Measurements from ENCODE around the gene ARHGAP10.

Gene ARHGAP10

DNA sequence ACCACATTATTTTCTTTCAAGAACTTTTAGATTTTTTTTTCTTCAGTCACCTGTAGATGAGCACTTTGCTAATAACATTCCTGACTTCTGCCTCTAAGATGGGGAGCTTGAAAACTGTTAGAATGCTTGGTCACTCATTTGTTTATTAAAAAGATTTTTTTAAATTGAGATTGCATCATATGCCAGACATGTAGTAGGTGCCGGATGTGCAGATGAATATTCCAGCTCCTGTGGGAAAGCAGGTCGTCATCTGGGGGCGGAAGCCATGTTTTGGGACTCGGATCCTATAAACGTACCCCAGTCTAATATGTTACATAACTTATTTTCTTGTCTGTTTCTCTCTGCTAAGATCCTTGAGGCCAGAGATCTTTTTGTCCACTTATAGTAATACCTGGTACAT is 236.8 kb downstream of the ARHGAP10 start:
- H3K4me3 ChIP-seq (ENCODE audit: low read depth, low read length): no peak overlapping the region
- TF ChIP-seq, protein P1, sequence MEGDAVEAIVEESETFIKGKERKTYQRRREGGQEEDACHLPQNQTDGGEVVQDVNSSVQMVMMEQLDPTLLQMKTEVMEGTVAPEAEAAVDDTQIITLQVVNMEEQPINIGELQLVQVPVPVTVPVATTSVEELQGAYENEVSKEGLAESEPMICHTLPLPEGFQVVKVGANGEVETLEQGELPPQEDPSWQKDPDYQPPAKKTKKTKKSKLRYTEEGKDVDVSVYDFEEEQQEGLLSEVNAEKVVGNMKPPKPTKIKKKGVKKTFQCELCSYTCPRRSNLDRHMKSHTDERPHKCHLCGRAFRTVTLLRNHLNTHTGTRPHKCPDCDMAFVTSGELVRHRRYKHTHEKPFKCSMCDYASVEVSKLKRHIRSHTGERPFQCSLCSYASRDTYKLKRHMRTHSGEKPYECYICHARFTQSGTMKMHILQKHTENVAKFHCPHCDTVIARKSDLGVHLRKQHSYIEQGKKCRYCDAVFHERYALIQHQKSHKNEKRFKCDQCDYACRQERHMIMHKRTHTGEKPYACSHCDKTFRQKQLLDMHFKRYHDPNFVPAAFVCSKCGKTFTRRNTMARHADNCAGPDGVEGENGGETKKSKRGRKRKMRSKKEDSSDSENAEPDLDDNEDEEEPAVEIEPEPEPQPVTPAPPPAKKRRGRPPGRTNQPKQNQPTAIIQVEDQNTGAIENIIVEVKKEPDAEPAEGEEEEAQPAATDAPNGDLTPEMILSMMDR (IDR thresholded peaks at IDR 0.05; ENCODE audit: borderline replicate concordance, insufficient read depth, low read depth, low read length): no peak

DNA sequence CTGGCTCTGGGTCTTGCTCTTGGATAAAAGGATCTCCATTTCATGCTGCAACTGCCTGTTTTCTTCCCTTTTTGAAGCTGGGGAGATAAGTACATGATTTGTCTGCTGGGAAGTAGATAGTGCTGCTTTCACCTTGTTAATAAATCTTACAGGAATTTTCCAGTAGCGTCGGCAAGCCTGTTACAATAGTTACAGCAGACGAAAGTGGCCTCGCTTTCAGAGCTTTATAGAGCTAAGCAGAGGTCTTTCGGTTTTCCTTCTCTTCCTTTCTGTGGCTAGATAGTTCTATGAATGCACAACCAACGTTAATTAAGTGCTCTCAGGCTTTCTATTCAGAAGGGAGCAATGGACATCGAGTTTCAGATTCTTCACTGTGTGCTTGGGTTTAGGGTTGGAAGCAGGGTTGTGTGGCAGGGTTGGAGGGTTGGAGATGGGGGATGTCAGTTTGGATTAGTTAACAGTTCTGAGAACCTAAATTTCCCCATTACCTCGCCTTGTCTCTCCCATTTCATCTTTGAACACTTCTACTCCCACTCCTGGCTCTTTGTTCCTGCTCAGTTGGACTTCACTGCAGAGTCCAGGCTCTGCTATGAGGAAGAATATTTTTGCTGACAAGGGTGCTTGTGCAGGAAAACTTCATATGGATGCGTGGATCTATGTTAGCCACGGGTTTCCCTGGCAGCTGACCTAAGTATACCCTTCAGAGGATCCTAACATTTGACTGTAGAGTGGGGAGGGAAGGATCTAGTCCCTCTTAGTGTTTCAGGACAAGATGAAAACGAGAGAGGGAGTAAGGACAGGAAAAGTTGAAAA is 237.9 kb downstream of the ARHGAP10 start:
- TF ChIP-seq, protein P1 (IDR thresholded peaks at IDR 0.05; ENCODE audit: borderline replicate concordance, insufficient read depth, low read depth, low read length): no peak
- H3K4me3 ChIP-seq (ENCODE audit: low read depth, low read length): no peak overlapping the region

DNA sequence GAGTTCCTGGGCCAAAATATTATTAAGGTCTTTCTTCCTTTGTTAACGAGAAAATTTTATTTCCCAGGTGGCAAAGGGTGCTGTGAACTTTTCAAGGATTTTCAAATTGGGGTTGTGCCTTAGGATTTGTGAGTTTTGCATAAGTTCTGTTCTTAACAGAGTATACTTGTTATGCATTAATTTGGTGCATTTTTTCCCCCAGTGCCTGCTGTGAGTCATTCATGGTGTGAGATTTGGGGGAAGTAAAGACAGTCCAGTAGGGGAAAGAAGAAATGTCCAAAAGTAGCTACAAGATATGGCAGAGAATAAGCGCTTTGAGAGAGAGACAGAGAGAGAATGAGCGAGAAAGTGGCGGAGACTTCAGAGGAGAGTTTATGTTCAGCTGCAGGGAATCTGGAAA is 239.2 kb downstream of the ARHGAP10 start:
- TF ChIP-seq, protein P1 (IDR thresholded peaks at IDR 0.05; ENCODE audit: borderline replicate concordance, insufficient read depth, low read depth, low read length): no peak

DNA sequence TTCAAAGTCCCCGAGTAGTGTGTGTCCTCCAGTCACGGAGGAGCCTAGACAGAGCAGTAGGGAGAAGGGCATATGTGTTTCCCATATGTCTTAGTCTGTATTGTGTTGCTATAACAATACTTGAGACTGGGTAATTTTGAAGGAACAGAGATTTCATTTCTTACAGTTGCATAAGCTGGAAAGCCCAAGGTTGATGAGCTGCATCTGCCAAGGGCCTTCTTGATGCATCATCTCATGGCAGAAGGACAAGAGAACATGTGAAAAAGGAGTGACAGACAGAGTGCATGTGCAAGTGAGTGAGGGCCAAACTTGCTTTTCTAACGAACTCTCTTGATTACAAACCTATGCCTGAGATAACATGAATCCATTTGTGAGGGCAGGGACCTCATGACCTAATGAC is 243.4 kb downstream of the ARHGAP10 start:
- TF ChIP-seq, protein P1 (IDR thresholded peaks at IDR 0.05; ENCODE audit: borderline replicate concordance, insufficient read depth, low read depth, low read length): no peak
- H3K4me3 ChIP-seq (ENCODE audit: low read depth, low read length): no peak overlapping the region

More for the DNA sequence above, 239.2 kb downstream of the ARHGAP10 start:
- no peak overlapping the region for H3K4me3 ChIP-seq (ENCODE audit: low read depth, low read length)

DNA sequence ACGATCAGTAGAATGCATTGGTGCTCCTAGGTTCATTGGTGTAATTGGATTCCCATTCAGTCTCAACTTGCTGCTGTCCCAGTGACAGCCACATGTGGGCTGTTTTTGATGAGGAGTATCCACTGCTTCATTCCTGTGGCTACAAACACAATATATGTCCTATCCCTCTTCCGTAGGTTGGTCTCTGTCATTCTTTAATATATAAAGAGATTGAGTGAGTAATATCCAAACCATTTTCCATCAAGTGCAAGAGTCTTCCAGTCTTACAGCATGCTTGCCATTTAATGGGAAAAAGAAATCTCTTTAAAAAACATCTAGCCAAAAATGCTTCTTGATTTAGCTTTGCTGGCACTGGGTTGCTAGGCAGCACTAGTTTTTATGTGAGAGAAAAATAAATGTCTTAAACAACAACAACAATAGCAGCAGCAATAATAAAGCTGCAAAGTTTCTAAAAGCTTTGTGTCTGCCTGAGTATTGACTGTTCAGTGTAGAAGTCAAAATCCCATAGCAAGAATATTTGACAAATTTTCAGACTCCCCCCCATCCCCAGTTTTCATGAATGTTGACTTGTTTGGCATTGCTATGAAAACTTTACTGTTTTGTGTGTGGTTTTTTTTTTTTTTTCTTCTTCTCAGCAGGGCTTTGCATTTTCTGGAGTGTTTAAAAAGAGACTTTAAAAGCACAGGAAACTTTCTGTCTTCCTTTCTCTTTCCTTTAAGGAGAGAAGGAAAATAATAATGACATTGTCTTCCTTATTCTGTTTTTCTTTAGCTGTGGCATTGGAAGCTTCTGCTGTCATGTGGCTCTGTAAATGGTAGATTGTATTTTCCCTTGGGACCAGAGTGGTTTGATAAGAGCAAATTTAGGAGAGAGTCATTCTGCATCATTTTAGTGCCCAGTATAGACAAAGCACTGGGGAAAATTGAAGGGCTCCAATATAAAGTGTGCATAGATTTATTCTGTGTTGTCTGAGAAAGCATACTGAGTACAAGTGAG is 244.3 kb downstream of the ARHGAP10 start:
- no peak overlapping the region for H3K4me3 ChIP-seq (ENCODE audit: low read depth, low read length)
- TF ChIP-seq, protein P1 (IDR thresholded peaks at IDR 0.05; ENCODE audit: borderline replicate concordance, insufficient read depth, low read depth, low read length): no peak

DNA sequence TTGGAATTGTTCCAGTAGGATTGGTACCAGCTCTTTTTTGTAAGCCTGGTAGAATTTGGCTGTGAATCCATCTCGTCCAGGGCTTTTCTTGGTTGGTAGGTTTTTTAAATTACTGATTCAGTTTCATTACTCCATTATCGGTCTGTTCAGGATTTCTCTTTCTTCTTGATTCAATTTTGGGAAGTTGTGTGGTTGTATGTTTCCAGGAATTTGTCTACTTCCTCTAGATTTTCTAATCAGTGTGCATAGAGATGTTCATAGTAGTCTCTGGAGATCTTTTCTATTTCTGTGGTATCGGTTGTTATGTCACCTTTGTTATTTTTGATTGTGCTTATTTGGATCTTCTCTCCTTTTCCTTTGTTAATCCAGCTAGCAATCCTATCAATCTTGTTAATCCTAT is 248.7 kb downstream of the ARHGAP10 start:
- TF ChIP-seq, protein P1 (IDR thresholded peaks at IDR 0.05; ENCODE audit: borderline replicate concordance, insufficient read depth, low read depth, low read length): no peak
- no peak overlapping the region for H3K4me3 ChIP-seq (ENCODE audit: low read depth, low read length)

Data from GM12875 (cell line).